HUES6 (cell line): Measurements from ENCODE around the gene CAT.

Experiments
- H3K27ac ChIP-seq: 2 replicates; pipeline ENCODE4 v1.7.0; 2013; ENCODE audit warnings: low read depth, mild to moderate bottlenecking, low read length, inconsistent platforms
- H3K27me3 ChIP-seq: 2 replicates; pipeline ENCODE4 v1.6.1; 2013; ENCODE audit warnings: low read length; ENCODE audit not compliant: control insufficient read depth, insufficient read depth
- H3K36me3 ChIP-seq: 2 replicates; pipeline ENCODE4 v1.6.1; 2013; ENCODE audit warnings: low read length; ENCODE audit not compliant: control insufficient read depth, insufficient read depth
- H3K4me1 ChIP-seq: 2 replicates; pipeline ENCODE4 v1.6.1; 2013; ENCODE audit warnings: low read length; ENCODE audit not compliant: control insufficient read depth, insufficient read depth
- H3K4me3 ChIP-seq: 2 replicates; pipeline ENCODE4 v1.5.1; 2013; ENCODE audit warnings: low read depth, low read length
- H3K9ac ChIP-seq: one replicate; pipeline ENCODE4 v1.6.1; 2013; ENCODE audit warnings: mild to moderate bottlenecking, low read length
- H3K9me3 ChIP-seq: 2 replicates; pipeline ENCODE4 v1.6.1; 2013; ENCODE audit warnings: low read depth, low read length; ENCODE audit not compliant: control insufficient read depth, insufficient read depth

The CAT gene

DNA sequence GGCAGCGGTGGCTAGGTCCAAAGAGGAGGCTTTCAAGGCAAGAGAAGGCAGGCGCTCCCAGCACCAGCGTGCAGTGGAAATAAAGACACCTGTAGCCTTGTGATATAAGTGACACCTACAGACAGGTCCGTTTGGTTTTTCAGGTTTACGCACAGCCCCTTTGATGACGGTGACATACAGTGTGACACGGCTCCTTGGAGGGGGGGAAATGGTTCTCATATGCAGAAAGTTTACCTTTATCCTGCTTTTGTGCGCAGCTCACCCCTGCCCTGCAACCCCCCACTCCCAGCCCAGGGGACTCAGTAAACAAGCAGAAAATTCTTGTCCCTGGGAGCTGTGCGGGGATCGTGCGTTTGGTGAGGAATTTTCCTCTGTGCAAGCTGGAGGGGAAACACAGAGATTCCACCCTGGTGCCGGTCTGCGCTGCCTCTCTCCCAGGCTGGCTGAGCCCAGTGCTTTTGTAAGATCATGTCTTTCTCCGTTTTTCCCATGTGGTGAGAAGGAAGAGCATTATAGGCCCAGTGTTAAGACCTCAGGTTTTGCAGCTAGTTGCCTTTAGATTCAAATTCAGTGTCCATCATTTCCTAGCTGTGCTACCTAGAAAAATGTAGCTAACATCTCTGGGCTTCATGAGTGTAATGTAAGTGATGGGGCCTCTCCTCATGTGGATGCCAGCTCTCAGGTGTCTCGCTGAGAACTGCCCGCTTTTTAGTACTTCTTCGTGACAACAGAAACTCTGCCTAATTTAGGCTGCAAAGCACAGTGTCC lies 75.1 kb downstream of the CAT start, which contains the start of gene ELF5:
Gene ELF5 (minus strand): TSS at position 113 of the 768 bp plus-strand sequence. CDS start 8,045 bp downstream, outside the sequence.
- Histone ChIP-seq H3K4me3 (no peak within 1 kb of the TSS), H3K9me3 (no peaks in the 10 kb centered on the region)

GRCh38 chr11:34514597-34514996 lies 75.9 kb downstream of the CAT start:
- Histone ChIP-seq H3K4me1 (0 out of 2 replicates have a peak, but pooled peaks cover 14% of the 10 kb centered on the region), H3K36me3 (no peaks in the 10 kb centered on the region), H3K4me3 (no peak overlapping the region), H3K9me3 (no peaks in the 10 kb centered on the region), H3K9ac (no peak overlapping the region), H3K27ac (no peak overlapping the region), H3K27me3 (no peaks in the 10 kb centered on the region; the same call in 1 of the 2 replicates)

More for the DNA sequence above, 75.1 kb downstream of the CAT start, which contains the start of gene ELF5:
- Histone ChIP-seq H3K27me3 (no peaks in the 10 kb centered on the region; the same call in 1 of the 2 replicates), H3K4me1 (0 out of 2 replicates have a peak, but pooled peaks cover 14% of the 10 kb centered on the region), H3K27ac (no peak within 1 kb of the TSS), H3K36me3 (no peaks in the 10 kb centered on the region), H3K9ac (no peak within 1 kb of the TSS)

DNA sequence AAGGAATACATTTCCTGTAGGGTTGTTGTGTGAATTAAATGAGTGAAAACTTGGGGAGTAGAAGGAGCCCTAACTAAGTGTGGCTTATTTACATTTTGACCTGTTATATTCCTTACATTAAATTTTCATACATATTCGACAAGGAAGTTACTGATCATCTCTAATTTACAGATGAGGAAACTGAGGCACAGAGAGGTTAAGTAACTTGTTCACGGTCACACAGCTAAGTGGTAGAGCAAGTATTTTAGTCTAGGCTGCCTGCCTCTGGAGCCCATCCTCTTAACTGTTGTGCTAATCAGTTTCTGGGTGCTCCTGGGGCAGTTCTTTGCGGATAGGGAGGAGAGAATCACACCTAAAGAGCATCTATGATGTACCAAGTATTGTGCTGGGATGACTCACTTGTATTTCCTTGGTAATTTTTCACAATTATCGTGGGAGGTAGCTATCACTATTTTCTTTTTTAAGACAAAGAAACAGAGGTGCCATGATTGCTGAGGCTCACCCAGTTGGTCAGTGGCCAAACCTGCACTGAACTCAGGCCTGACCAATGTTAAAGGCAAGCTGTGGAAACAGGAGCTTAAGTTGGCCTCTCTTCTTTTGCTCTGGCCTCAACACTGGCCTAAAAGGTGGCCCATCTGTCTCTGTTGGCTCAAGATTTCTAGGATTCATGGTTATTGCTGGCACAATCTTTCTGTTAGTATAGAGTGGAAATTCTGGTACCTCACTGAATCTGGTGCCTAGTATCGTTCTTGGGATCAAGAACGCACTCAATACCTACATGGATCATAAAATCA lies 77.7 kb downstream of the CAT start:
- Histone ChIP-seq H3K27ac (no peak overlapping the region), H3K4me1 (0 out of 2 replicates have a peak, but pooled peaks cover 14% of the 10 kb centered on the region), H3K4me3 (no peak overlapping the region), H3K36me3 (no peaks in the 10 kb centered on the region), H3K27me3 (no peaks in the 10 kb centered on the region; the same call in 1 of the 2 replicates), H3K9me3 (no peaks in the 10 kb centered on the region), H3K9ac (no peak overlapping the region)

DNA sequence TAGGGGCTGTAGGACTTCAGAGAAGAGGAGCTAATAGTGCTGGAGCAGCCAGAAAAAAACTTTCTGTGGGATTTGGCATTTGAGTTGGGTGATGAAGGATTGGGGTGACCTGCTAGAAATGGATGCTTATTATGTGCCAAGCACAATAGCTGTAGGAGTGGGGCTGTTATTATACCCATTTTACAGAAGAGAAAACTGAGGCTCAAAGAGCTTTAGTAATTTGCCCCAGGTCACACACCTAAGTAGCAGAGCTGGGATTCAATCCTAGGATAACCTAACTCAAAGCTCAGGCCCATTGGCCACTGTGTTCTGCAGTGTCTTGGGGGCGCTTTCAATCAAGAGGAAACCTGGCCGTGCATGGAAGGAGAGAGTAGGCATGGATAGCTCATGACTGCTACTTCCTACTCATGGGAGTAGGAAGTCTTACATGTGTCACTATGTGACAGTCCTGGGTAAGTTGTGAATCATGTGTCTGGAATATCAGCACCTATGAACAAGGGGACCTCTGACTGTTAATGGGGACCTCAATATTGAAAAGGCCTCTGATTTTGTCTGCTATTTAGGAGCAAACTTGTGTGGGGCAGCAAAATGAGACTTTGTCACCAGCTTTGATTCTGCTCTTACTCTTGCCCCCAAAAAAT lies 81.0 kb downstream of the CAT start:
- H3K9ac ChIP-seq = no peak overlapping the region
- H3K27me3 ChIP-seq = no peaks in the 10 kb centered on the region; the same call in 1 of the 2 replicates
- no peaks in the 10 kb centered on the region for H3K4me1 ChIP-seq
- no peak overlapping the region for H3K4me3 ChIP-seq
- H3K9me3 ChIP-seq = no peaks in the 10 kb centered on the region
- no peak overlapping the region for H3K27ac ChIP-seq
- H3K36me3 ChIP-seq = no peaks in the 10 kb centered on the region

- Histone ChIP-seq H3K27ac (no peak overlapping the region), H3K27me3 (no peaks in the 10 kb centered on the region; the same call in 1 of the 2 replicates), H3K36me3 (no peaks in the 10 kb centered on the region), H3K4me3 (no peak overlapping the region), H3K9me3 (no peaks in the 10 kb centered on the region), H3K9ac (no peak overlapping the region), H3K4me1 (no peaks in the 10 kb centered on the region)
Measured at GRCh38 chr11:34521265-34521664, 82.5 kb downstream of the CAT start.
